Measurements from ENCODE around the gene FRMD4A.

The FRMD4A gene

DNA sequence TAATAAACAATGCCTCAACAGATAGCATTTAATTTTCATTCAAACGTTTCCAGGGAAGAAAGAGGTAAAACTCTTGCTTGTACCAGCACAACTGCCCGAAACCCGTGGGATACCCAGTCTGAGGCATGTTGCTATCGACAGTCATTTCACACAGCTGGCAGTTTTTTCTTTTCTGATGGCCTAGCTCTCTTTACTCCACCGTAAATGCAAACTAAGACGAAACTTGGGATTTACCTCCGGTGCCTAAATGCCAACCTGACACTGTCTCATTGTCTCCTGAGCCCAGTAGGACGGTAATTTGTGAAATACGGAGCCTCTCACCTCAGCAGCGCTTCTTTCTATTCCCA is 600.4 kb downstream of the FRMD4A start:
- Histone ChIP-seq H3K27me3 (replicated peaks) (no peaks in the 10 kb centered on the region), H3K36me3 (replicated peaks) (peaks cover 45% of the 10 kb centered on the region), H3K27ac (no peak overlapping the region), H3K4me3 (ENCODE audit: low read depth, low read length) (no peak overlapping the region)
- in situ Hi-C loops (cut with HindIII; ENCODE audit: low pct_ligation_motif_present, low sequenced_read_pairs): no loop called here
- TF ChIP-seq, protein P1, sequence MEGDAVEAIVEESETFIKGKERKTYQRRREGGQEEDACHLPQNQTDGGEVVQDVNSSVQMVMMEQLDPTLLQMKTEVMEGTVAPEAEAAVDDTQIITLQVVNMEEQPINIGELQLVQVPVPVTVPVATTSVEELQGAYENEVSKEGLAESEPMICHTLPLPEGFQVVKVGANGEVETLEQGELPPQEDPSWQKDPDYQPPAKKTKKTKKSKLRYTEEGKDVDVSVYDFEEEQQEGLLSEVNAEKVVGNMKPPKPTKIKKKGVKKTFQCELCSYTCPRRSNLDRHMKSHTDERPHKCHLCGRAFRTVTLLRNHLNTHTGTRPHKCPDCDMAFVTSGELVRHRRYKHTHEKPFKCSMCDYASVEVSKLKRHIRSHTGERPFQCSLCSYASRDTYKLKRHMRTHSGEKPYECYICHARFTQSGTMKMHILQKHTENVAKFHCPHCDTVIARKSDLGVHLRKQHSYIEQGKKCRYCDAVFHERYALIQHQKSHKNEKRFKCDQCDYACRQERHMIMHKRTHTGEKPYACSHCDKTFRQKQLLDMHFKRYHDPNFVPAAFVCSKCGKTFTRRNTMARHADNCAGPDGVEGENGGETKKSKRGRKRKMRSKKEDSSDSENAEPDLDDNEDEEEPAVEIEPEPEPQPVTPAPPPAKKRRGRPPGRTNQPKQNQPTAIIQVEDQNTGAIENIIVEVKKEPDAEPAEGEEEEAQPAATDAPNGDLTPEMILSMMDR (IDR thresholded peaks at IDR 0.05; ENCODE audit: low read depth, low read length, missing control alignments): no peak
- DNase-seq: no peak

DNA sequence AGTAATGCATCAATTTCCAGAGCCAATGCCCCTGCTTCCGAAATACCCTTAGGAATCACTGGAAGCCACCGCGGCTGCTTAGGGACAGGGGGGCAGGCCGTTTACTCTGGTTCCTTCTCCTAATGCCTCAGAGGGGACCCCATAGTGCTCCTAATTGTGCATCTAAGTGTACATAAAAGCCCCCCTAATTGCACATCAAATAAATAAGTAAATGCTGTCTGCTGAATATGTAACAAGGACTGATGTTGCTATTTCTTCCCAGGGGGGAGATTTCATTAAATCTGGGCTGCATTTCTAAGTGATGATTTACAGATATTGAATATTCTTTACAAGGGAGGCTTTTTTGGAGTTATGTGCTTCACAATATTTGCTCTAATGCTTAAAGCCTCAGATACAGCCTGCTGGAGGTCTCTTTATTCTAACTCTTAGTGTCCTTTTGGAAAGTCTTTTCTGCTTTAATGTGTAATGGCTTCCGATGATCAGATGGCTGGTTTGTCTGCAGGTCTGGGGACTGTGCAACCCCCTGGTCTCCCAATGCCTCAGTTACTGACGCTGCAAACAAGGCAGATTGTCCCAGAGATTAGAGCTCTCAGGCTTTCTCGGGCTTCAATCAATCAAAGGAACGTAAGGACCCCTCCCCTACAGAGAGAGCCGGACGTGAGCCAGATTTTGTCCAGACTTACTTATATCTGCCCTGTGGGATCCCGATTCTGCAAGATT is 601.0 kb downstream of the FRMD4A start:
- H3K4me3 ChIP-seq (ENCODE audit: low read depth, low read length): no peak overlapping the region
- DNase-seq: no peak
- TF ChIP-seq, protein P1 (IDR thresholded peaks at IDR 0.05; ENCODE audit: low read depth, low read length, missing control alignments): no peak
- H3K27me3 ChIP-seq (replicated peaks): no peaks in the 10 kb centered on the region
- in situ Hi-C loops (cut with HindIII; ENCODE audit: low pct_ligation_motif_present, low sequenced_read_pairs): no loop called here
- peaks cover 45% of the 10 kb centered on the region for H3K36me3 ChIP-seq (replicated peaks)
- no peak overlapping the region for H3K27ac ChIP-seq

DNA sequence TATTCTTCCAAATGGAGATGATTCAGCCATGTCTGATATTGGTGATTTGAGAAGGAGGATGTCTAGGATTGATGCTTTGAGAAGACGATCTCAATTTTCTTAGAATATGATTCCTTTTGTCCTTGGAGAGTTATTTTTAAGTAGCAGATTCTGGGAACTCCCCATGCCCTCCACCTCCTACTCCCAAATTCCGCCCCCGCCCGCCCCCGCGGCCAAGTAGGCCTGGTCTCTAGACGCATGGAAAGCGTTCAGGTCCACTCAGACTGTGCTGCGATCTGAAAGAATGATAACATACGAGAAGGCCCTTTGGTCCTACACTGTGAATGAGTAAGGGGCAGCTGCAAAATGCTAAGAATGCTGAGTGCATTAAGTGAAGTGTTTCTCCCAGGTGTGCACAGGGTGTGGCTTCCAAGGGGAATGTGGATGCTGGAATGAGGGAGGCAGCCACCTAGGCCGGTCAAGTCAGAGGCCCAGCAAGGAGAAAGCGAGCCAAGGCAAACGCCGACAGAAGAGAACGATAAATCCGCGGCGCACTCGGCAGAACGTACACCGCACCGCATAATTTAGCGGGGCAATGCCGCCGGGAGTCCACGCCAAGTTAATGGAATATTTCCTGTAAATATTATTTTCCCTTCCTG is 601.7 kb downstream of the FRMD4A start:
- peaks cover 45% of the 10 kb centered on the region for H3K36me3 ChIP-seq (replicated peaks)
- H3K27ac ChIP-seq: no peak overlapping the region
- DNase-seq: no peak
- H3K27me3 ChIP-seq (replicated peaks): no peaks in the 10 kb centered on the region
- H3K4me3 ChIP-seq (ENCODE audit: low read depth, low read length): no peak overlapping the region
- TF ChIP-seq, protein P1 (IDR thresholded peaks at IDR 0.05; ENCODE audit: low read depth, low read length, missing control alignments): no peak
- in situ Hi-C loops (cut with HindIII; ENCODE audit: low pct_ligation_motif_present, low sequenced_read_pairs): no loop called here

DNA sequence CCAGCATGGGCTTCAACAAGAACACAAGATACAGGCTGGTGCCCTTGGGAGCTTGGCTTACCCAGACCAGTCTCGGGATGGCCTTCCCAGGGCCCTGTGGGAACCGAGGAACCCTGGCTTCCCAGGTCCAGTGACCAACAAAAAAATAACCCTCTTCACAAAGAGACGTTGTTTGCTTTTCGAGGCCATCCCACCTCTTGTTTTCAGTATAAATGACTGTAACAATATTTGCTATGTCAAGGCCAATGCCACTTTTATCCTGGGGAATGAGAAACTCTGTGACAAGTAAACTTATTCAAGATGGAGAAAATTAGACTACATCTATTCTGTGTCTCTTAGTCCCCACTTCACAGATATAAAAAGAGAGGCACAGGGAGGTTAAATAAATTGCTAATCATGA is 605.1 kb downstream of the FRMD4A start:
- in situ Hi-C loops (cut with HindIII; ENCODE audit: low pct_ligation_motif_present, low sequenced_read_pairs): no loop called here
- Histone ChIP-seq H3K4me3 (ENCODE audit: low read depth, low read length) (no peak overlapping the region), H3K27me3 (replicated peaks) (no peaks in the 10 kb centered on the region), H3K36me3 (replicated peaks) (peaks cover 24% of the 10 kb centered on the region), H3K27ac (no peak overlapping the region)
- TF ChIP-seq, protein P1 (IDR thresholded peaks at IDR 0.05; ENCODE audit: low read depth, low read length, missing control alignments): no peak
- DNase-seq: no peak

DNA sequence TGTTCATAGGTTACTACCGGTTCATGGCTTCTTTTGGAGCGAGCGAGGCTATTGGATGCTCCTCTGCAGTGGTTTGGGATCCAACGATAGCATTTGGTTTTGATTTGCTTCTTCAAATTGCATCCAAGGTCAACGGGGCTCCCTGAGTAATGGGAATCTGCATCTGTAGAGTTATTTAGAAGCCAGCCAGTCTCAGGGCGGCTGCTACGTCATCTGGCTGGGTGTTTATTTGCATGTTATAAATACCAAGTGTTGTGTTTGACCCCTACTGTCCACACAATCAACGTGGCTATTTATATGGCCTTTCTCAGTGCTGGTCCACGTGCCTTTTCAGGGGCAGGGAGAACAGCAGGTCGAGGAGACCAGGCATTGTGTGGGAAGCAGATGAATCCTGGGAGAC is 606.2 kb downstream of the FRMD4A start:
- Histone ChIP-seq H3K27ac (no peak overlapping the region), H3K4me3 (ENCODE audit: low read depth, low read length) (no peak overlapping the region), H3K27me3 (replicated peaks) (no peaks in the 10 kb centered on the region), H3K36me3 (replicated peaks) (peaks cover 19% of the 10 kb centered on the region)
- TF ChIP-seq, protein P1 (IDR thresholded peaks at IDR 0.05; ENCODE audit: low read depth, low read length, missing control alignments): no peak
- in situ Hi-C loops (cut with HindIII; ENCODE audit: low pct_ligation_motif_present, low sequenced_read_pairs): no loop called here
- DNase-seq: no peak

All from brain microvascular endothelial cell (primary cell).